SIG-M5 treated with dmso at 0.1 percent for 504 hours (cell line): ENCODE measurements around the gene TNFSF18.
"Not testable (repeated sequence)": the region's sequence is repeated elsewhere in the genome, so short reads cannot be mapped to it uniquely, and the experiment has no call there.

Experiments used
- DNase-seq: peaks from one replicate; lab custom pipeline; 2025; ENCODE audit not compliant: unreplicated experiment; lab: John Stamatoyannopoulos, UW

Gene TNFSF18, protein sequence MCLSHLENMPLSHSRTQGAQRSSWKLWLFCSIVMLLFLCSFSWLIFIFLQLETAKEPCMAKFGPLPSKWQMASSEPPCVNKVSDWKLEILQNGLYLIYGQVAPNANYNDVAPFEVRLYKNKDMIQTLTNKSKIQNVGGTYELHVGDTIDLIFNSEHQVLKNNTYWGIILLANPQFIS

DNA sequence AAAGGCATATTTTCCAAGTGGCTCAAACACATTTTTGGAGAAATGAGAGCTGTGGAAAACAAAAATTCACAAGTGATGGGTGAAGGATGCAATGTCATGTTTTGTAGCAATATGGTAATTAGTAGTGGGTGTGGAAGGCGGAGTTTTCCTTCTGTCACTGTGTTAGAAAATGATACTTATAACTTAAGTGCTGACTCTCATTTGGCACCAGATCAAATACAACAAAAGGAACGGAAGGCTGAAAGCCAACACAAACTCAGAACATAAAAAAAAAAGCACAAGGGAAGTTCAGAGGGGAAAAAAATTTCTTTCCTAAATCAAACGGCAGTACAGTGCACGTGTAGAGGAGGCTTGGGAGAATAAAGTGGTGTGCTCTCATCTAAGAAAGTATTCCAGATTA, at the start of gene TNFSF18:
Gene TNFSF18, minus strand, starts transcription at position 77 of the 400 bp plus-strand sequence. Its CDS starts 45 bp downstream, at position 32.
- no peak for DNase-seq

DNA sequence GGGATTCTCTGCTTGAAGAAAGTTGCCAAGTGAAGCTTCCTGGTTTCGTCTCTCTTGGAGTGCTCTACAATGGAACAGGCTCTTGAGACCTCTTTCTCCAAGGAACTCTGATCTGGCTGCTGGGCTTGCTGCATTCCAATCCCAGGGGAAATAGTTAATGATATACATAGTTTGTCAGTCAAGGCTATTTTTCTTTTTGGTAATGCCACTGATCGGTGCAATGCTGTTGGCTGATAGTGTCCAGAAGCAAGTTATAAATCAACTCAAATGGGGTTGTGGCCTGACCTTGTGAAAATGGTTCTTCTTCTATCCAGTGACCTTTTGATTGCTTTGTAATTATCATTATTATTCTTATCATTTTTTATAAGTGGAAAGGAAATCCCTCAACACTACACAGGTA, 48.4 kb upstream of the TNFSF18 start:
- DNase-seq, result no peak

DNA sequence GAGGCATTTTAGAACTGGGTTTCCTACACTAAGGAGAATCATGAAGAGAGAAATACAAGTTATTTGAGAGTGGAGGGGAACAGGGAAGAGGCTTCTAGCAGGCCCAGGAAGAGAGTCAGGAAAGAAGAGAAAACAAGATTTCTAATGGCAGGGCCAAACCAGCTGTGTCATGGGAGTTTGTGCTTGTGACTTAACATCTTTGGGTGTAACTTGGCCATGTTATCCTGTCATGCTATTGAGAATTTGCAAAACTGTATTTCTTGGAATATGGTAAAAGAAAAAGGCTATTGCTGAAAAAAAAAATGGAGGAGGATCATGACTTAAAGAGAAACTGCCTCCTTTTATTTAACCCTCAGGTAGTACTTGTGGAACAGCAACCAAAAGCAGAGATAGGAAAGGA, 47.4 kb upstream of the TNFSF18 start:
- DNase-seq, result no peak

DNA sequence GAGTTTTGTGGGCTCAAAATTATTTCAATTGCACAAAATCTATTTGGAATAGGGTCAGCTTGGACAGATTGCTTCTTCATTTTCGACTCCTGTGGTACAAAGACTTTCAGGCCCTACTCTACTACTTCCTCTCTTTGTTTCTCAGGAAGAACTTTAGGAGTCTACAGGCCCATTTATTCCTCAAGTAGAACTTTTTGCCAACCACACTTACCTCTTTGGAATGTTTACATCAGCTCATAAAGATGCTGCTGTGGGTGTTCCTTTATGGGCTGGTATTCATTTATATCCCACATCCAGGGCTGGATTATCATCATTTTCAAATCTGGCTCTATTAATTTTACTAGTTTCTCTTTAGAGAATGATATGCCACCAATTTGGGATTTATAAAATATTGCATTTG, 46.3 kb upstream of the TNFSF18 start:
- no peak for DNase-seq

DNA sequence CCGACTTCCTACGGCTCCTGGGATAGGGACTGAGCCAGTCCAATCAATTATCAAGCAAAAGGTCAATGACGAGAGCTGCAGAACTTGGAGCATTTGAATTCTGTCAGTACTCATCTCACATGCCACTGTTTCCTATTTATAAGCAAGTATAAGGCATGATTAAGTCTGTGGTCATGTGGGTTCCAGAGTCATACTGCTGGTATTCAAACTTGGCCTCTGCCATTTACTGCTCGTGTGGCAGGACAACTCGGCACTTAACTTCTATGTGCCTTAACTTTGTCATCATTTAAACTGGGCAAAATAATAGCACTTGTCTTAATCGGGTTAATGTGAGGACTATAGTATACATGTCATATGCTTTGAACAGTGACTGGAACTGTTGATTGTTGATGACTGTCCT, 44.9 kb upstream of the TNFSF18 start:
- no peak for DNase-seq

DNA sequence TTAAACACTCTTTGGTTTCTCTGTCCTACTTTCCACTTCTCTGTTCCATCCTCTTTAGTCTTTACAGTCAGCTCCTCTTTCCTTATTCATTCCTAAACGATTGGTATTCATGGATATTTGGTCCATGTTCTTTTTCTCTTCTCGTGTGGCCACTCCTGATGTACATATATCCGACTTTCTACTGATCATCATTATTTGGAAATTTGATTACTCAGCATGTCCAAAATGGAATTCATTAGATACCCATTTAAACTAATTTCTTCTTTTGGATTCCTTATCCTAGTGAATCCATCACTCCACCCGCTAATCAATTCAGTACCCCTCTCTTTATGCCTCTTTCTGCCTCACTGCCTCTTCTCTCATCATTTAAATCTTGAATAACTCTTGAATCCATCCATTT, 43.8 kb upstream of the TNFSF18 start:
- DNase-seq, result no peak

DNA sequence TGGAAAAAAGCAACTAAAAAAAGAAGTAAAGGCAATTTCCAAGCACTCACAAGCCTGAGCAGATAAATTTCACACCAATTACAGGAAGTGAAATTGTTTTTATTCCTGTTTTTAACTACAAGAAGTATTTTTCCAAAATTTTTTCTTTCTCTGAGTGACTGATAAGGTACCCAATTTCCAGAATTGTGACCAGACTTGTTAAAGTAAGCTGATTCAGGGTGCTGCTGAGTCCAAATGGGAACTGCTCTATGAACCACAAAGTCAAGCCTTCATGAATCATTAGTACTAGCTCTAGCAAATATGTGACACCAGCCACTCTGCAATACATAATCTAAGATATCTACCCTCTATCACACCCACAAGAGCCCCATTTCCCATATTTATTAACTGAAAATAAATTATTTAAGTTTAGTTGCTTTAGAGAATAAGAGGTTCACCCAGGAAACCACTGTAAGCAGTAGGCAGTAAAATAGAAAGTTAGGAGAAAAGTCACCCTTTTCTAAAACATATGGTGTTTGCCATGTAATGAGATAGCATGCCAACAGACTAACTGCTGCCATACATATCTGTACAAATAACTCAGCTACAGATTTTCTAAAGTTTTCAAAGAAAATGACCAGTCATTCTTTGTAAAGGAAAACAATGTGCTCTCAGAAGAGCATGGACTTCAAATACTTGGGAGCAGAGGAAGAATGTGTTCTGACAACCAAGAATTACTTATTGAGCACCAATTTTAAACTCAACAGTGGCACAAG, 43.1 kb upstream of the TNFSF18 start:
- no peak for DNase-seq

DNA sequence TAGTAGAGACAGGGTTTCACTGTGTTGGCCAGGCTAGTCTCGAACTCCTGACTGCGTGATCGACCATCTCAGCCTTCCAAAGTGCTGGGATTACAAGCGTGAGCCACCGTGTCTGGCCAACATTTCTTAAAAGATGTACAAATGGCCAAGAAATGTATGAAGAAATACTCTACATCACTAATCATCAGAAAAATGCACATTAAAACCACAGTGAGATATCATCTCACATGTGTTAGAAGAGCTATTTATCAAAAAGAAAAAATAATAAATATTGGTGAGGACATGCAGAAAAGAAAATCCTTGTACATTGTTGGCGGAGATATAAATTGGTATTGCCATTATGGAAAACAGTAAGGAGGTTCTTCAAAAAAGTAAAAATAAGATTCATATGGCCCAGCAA, 33.6 kb upstream of the TNFSF18 start:
- no peak for DNase-seq

DNA sequence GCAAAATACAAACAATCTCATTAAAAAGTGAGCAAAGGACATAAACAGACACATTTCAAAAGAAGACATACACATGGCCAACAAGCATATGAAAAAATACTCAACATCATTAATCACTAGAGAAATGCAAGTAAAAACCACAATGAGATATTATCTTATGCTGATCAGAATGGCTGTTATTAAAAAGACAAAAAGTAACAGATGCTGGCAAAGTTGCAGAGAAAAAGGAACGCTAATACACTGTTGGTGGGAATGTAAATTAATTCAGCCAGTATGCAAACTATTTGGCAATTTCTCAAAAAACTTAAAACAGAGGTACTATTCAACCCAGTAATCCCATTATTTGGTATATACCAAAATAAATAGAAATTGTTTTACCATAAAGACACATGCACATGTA, 32.2 kb upstream of the TNFSF18 start:
- no peak for DNase-seq

DNA sequence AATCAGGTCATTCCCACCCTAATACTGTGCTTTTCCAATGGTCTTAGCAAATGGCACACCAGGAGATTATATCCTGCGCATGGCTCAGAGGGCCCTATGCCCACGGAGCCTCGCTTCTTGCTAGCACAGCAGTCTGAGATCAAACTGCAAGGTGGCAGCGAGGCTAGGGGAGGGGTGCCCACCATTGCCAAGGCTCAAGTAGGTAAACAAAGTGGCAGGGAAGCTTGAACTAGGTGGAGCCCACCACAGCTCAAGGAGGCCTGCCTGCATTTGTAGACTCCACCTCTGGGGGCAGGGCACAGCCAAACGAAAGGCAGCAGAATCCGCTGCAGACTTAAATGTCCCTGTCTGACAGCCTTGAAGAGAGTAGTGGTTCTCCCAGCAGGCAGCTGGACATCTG, 23.5 kb upstream of the TNFSF18 start:
- DNase-seq, result not testable (repeated sequence)

DNA sequence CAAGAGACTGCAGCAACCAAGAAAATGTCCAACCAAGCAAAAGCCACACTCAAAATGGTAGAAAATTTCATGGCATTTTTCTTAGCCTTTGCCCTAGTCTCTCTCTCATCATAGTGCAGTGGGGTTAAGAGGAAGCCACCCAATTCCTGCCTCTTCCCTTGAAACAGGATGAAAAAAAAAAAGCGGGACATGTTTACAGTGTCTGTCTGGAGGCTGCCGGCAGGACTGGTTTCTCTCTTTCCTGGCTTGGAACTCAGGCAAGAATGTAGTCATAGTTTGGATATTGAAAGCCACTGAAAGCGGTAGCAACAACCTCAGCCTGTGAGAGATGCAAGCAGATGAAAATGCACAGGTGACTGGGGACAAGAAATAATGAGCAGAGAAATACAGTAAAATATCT, 13.3 kb upstream of the TNFSF18 start:
- DNase-seq, result no peak

DNA sequence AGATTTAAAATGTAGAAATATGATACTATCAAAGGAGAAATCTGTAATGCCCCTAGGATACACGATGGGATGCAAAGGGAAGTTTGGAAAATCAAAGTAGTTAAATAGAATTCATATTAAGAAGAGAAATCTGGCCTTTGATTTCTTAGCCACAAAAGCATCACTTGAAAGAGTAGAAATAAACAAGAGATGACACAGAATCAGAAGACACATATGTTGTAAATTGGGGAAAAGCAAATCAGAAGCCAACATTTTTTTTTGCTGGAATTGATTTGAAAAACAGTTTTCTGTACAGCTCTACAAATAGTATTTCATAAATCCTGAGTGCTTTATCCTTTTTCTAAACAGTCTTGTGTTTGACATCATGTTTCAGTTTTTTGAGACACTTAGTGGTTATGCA, 12.4 kb upstream of the TNFSF18 start:
- no peak for DNase-seq

DNA sequence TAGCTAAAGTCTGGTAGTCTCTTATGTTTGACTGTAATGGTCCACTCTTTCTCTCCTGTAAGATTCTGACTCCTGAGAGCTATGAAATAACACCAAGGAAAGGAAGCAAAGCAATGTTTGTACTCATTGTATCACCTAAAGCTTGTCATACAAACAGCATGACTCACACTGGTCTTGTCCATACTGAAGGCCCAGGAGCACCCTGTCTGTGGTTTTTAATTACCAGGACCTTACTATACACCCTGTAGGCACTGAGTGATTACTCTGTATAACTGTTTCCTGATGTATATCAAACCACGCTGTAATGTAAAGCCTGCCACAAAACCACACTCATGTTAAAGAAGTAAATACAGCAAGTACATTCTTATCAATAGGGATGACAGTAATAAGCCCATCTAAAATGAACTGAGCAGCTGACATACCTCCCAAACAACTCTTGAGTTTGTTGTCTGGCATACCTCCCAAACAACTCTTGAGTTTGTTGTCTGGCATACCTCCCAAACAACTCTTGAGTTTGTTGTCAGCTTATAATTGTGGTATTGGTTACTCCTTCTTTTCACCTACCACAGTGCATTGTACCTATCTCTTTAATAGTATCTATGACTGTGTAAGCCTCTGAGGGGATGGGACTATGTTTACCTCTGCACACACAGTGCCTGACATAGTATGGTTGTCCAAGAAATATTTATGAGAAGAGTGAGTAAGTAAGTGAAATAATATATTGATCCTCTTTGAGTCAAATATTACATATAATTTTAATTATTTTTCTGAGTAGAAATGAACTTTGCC, 11.6 kb upstream of the TNFSF18 start:
- no peak for DNase-seq

DNA sequence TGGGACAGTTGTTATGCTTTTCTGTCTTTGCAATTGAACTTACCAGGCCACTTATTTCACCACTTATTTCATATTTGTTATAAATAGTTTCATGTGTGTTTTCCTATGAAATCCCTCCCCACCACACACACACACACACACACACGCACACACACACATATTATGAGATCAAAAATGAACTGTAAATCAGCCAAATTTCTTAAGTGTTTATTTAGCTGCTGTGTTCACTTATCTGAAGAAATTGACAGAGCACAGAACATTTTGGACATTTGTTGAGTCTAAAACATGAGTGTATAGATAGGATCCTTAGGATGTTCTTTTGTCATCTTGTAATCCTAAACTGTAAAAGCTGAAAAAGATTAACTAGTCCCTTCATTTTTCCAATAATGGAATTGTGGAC, 7.8 kb upstream of the TNFSF18 start:
- DNase-seq, result no peak

DNA sequence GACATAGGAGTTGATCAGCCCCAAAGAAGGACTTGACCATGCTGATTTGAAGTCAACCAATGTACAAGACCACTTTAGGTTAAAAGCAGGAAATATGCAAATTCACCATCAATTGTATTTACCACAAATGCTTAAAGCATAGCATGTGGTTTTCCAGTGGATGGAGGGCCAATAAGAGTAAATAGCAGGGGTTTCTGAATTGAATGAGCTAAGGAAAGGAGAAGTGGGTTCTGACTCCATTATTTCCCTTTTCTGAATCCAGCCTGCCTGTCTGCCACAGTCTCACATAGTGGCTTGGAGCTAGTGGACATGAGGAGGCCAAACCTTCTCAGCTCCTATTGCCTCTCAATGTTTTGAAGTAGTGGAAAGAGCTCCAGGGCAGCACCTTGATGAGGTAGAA, 7.2 kb upstream of the TNFSF18 start:
- peak; percentile 24 for DNase-seq

DNA sequence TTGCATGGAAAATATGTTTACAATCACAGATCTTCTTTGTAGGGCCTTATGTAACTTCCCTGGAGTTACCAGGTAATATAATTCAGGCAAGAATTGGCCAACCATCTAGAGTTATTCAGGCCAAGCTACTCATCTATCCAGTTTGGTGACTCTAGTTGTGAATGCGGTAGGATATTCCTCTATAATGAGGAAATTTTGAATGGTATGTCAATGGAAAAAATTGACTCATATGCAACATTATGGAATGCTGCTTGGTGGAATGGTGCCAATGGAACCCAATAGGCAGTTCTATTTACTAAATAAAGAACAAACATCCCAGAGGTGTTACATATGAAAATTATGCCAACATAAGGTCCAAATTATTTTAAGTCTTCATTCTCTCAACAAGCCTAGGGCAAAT, 5.6 kb upstream of the TNFSF18 start:
- DNase-seq, result no peak

DNA sequence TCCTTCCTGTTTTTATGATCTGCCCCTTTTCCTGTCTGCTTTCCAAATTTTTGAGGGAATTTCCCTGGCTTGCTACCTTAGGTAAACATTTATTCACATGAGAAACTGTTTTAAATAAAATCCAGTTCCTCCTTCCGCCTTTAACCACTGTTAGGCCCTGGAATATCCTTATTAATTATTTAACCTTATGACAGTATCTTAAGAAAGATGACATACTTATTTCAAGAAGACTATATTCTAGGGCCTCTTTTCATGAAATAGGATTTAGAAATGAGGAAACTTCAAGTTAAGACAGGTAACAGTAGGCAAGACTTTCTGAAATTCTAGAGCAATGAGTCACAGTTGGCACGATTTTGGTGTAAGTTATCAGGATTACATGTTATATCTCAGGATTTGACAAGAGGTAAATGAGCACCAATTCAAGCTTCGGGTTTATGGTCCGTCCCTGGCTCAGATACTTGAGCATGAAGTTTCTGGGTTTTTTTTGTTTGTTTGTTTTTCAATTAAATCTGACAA, 2.0 kb upstream of the TNFSF18 start:
- DNase-seq, result no peak

DNA sequence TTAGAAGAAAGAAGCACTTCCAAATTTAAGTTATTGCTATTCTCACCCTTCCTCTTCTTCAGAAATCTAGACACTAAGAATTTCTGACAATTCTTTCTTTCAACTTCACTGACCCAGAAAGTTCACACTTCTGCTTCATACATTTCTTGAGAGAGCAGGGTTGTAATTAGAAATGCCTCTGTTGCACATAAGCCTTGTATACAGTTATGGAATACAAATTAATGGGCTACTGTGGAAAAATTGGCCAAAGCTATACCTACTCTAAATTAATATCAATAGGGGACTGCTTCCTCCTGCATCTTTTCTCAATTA, 1.5 kb downstream of the TNFSF18 start:
- DNase-seq, result no peak

DNA sequence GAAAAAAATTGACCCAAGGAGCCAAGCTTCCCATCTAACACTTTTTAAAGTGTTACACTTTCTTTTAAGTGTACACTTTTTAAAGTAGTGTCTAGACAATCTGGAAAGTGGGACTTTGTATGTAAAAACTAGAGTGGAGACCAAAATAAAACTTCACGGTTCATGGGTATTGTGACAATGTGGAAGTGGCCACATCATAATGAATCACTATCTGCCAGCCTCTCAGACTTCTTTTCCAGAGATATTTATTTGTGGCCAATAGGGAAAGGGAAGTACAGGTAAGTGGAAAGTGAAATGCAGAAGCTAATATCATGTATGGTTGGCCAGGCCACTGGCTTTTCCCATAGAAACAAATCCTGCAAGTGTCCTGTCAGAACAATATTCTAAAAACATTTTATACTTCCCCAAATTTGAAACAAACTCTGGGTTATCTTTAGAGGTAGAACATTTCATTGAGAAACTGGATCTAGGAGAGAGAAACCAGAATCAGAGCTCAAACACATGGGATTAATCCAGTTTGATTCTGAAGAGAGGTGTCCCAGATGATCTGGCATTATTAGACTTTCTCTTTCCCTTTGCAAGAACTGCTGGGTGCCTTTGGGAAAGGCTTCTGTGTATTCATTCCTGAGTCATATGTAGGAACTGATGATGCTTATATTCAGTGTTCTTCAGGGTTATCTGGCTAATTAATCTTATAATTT, 2.0 kb downstream of the TNFSF18 start:
- peak; percentile 4 for DNase-seq

DNA sequence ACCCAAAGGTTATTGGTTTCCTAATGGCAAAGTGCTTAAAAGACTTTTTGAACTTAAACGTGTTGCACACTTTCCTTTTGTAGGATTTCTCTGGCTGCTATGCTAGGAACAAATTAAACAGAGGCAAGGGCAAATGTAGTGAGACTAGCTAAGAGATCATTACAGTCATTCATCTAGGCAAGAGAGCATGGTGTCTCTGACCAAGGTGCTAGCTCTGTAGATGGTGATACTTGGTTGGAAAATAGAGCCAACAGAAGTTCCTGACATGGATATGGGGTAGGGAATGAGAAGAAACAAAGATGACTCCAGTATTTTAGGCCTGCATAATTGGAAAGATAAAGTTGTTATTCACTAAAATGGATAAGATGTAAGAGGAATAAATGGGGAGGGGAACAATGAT, 6.1 kb downstream of the TNFSF18 start:
- no peak for DNase-seq

DNA sequence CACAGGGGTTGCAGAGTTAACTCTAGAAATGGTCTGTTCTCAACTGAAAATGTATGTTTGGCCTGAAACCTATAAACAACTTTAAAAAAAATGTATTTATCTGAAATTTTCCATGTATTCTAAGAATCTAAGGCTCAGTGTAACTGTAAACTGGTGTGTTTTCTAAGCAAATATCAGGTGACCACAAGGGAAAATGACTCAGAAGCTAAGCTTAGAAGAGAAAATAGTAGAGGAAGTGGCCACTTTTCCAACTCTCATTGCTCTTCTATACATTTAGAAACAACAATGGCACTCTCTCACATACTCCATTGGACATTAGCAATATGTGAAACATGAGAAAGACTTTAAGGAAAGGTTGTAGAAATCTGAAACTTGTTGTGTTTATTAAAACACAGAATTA, 7.5 kb downstream of the TNFSF18 start:
- DNase-seq, result peak; percentile 48

DNA sequence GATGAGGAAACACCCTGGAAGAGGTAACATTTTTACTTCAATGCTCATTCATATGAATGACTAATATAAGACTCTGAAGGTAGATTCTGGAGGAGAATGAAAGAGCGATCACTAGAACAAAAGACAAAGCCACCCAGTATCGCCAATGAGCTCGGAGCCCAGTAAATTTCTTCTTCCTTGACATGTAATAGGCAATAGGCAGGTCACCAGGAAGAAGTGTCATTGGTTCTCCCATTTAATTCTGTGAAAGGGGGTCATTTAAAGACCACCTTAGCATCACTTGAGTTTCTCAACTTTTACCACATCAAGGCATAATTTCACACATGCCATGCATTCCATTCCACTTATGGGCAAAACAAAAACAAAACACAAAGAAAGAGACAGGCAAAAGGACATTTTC, 7.9 kb downstream of the TNFSF18 start:
- no peak for DNase-seq
